Panc1 (cell line): ENCODE measurements around the gene HIGD2B. TPM values are rescaled to one million over a fixed set of nuclear protein-coding genes. Genes with fewer than 3 reads are reported as not detected.
"Not testable (repeated sequence)": the region's sequence is repeated elsewhere in the genome, so short reads cannot be mapped to it uniquely, and the experiment has no call there.

Source experiments
- ATAC-seq: fragments of 200-7000 bp; cut with Tn5 transposase; 2 replicates; pipeline ENCODE4 v1.9.1; 2020; ENCODE audit warnings: mild to moderate bottlenecking, moderate library complexity
- BruUV-seq: library from RNA; stranded (reverse); fragments of 400-500 nt; replicated peaks from 2 replicates; lab custom pipeline; 2021; lab: Mats Ljungman, UMichigan
- CTCF ChIA-PET: fragments of 300-600 bp; sonication (Branson Sonifier 250); formaldehyde crosslinking; loops from one replicate; lab custom pipeline; 2022; ENCODE audit warnings: antibody characterized with exemption; lab: Charles Lee
- POLR2A ChIA-PET: fragments of 300-600 bp; sonication (Branson Sonifier 250); formaldehyde crosslinking; loops from one replicate; lab custom pipeline; 2022; ENCODE audit warnings: antibody characterized with exemption; lab: Charles Lee
- DNase-seq: peaks from one replicate; pipeline ENCODE4 v3.0.0-alpha.2; 2010; ENCODE audit warnings: low read depth, low spot score
- H3K27ac ChIP-seq: 2 replicates; pipeline ENCODE4 v1.5.1; 2011; ENCODE audit warnings: mild to moderate bottlenecking, low read length, inconsistent platforms
- H3K27me3 ChIP-seq: fragments of 200-500 bp; sonication (Bioruptor generic); 2 replicates; pipeline ENCODE4 v1.6.0; 2014; ENCODE audit warnings: low read length, inconsistent platforms; ENCODE audit not compliant: control insufficient read depth, insufficient read depth
- H3K36me3 ChIP-seq: fragments of 200-500 bp; sonication (Bioruptor generic); 2 replicates; pipeline ENCODE4 v1.5.1; 2014; ENCODE audit warnings: inconsistent platforms, mild to moderate bottlenecking, low read length, moderate library complexity; ENCODE audit not compliant: control insufficient read depth, insufficient read depth
- H3K4me1 ChIP-seq: 2 replicates; pipeline ENCODE4 v1.5.1; 2011; ENCODE audit warnings: inconsistent platforms, mild to moderate bottlenecking, low read length, moderate library complexity; ENCODE audit not compliant: control insufficient read depth, insufficient read depth
- H3K4me3 ChIP-seq, 2 experiments: 2 replicates each; pipeline ENCODE4 v1.5.1; 2011 to 2012; ENCODE audit warnings: low read depth in 2 of 2, low read length in 2 of 2, mild to moderate bottlenecking in 2 of 2, inconsistent platforms in 1 of 2, moderate library complexity in 1 of 2
- H3K9me3 ChIP-seq: fragments of 200-500 bp; sonication (Bioruptor generic); 2 replicates; pipeline ENCODE4 v1.5.1; 2014; ENCODE audit warnings: low read depth, mild to moderate bottlenecking, inconsistent platforms, low read length, moderate library complexity; ENCODE audit not compliant: control insufficient read depth, insufficient read depth
- CTCF ChIP-seq: fragments of 450-650 bp; IDR thresholded peaks from 2 replicates; pipeline ENCODE4 v1.5.1; 2017; ENCODE audit warnings: mild to moderate bottlenecking
- POLR2AphosphoS5 ChIP-seq: IDR thresholded peaks from 2 replicates; pipeline ENCODE4 v1.6.1; 2012; ENCODE audit warnings: mild to moderate bottlenecking, low read depth, low read length, moderate library complexity
- REST ChIP-seq, 2 experiments: IDR thresholded peaks; 2 replicates each; pipeline ENCODE4 v1.6.1; 2011 to 2012; ENCODE audit warnings: low read depth in 2 of 2, control low read depth in 1 of 2, low read length in 1 of 2, mild to moderate bottlenecking in 1 of 2, moderate library complexity in 1 of 2; ENCODE audit not compliant: insufficient read depth in 1 of 2
- SIN3A ChIP-seq: IDR thresholded peaks from 2 replicates; pipeline ENCODE4 v1.6.1; 2012; ENCODE audit warnings: low read depth, mild to moderate bottlenecking, low read length, moderate library complexity, borderline replicate concordance; ENCODE audit not compliant: insufficient read depth
- TCF7L2 ChIP-seq: IDR thresholded peaks from 2 replicates; pipeline ENCODE4 v1.6.1; 2011; ENCODE audit warnings: mild to moderate bottlenecking, low read depth, low read length, inconsistent platforms
- in situ Hi-C: cut with HindIII; loops from 2 replicates; pipeline ENCODE4 v1.10.0; 2016; ENCODE audit warnings: low sequenced_read_pairs, low pct_unique_long_range_greater_than_20kb
- intact Hi-C: fragments of 100-400 bp; cut with micrococcal nuclease; formaldehyde crosslinking; loops from one replicate; pipeline ENCODE4 v1.10.0; 2022; ENCODE audit not compliant: unreplicated experiment
- total RNA-seq: library from RNA; stranded (reverse); gene quantifications from one replicate; pipeline ENCODE4 v1.2.1, GENCODE V29; 2021; ENCODE audit not compliant: unreplicated experiment

Gene HIGD2B
- total RNA-seq, 1 experiment from 2014 or later, result 0.21 TPM

- no peaks in the 10 kb centered on the region for H3K9me3 ChIP-seq
- H3K36me3 ChIP-seq, result no peaks in the 10 kb centered on the region
- POLR2A ChIA-PET, result no interaction called here
- no peak overlapping the region for H3K27ac ChIP-seq
- DNase-seq (no peak), ATAC-seq (no peak)
- no peaks in the 10 kb centered on the region for H3K4me1 ChIP-seq
- no peaks in the 10 kb centered on the region for H3K27me3 ChIP-seq
- in situ Hi-C loops (no loop called here), intact Hi-C loops (no loop called here)
- TF ChIP-seq CTCF (no peak), TCF7L2 (no peak), SIN3A (no peak), POLR2AphosphoS5 (no peak), REST (IDR thresholded peaks at IDR 0.05; ENCODE audit: insufficient read depth in 1 of 2, low read depth in 2 of 2, low read length in 1 of 2) (no peak)
- CTCF ChIA-PET, result interaction anchor here (0.6 kb wide), 1 partner anchor 320 kb away, joined by 3 read pairs; no protein-coding TSS in a partner anchor
- BruUV-seq, result no TSS peak
- H3K4me3 ChIP-seq, result no peak overlapping the region
These were observed 41.2 kb upstream of the HIGD2B start for GRCh38 chr15:72727154-72727553.

GRCh38 chr15:72725851-72726250 lies 39.9 kb upstream of the HIGD2B start:
- CTCF ChIA-PET, ATAC-seq, DNase-seq, H3K27ac ChIP-seq, H3K9me3 ChIP-seq, intact Hi-C loops, POLR2A ChIA-PET, H3K4me3 ChIP-seq, H3K36me3 ChIP-seq, H3K27me3 ChIP-seq, in situ Hi-C loops, BruUV-seq, H3K4me1 ChIP-seq: not testable (repeated sequence)

- H3K27ac ChIP-seq, result no peak overlapping the region
- DNase-seq, result no peak
- no peaks in the 10 kb centered on the region for H3K27me3 ChIP-seq
- H3K4me1 ChIP-seq, result no peaks in the 10 kb centered on the region
- no peaks in the 10 kb centered on the region for H3K9me3 ChIP-seq
- intact Hi-C loops (no loop called here), in situ Hi-C loops (no loop called here)
- no peak for TF ChIP-seq POLR2AphosphoS5
- no peak for TF ChIP-seq REST (IDR thresholded peaks at IDR 0.05; ENCODE audit: insufficient read depth in 1 of 2, low read depth in 2 of 2, low read length in 1 of 2)
- TF ChIP-seq SIN3A, result no peak
- no peak for TF ChIP-seq TCF7L2
- no peak for TF ChIP-seq CTCF
- CTCF ChIA-PET, result no interaction called here
- no TSS peak for BruUV-seq
- H3K36me3 ChIP-seq, result no peaks in the 10 kb centered on the region
- no peak for ATAC-seq
- POLR2A ChIA-PET, result no interaction called here
- no peak overlapping the region for H3K4me3 ChIP-seq
These were observed 39.5 kb upstream of the HIGD2B start for GRCh38 chr15:72725446-72725845.
